ENCODE data around the gene SEC22B. TPM values are rescaled to one million over a fixed set of nuclear protein-coding genes. Genes with fewer than 3 reads are reported as not detected.
"Not testable (repeated sequence)": the region's sequence is repeated elsewhere in the genome, so short reads cannot be mapped to it uniquely, and the experiment has no call there.

Gene SEC22B
- total RNA-seq, 1 experiment from 2014 or later = 25.1 TPM

- peak in 1 of 2 experiments; percentile 66 for DNase-seq
- H3K27ac ChIP-seq; CTCF ChIA-PET; intact Hi-C loops (cut with micrococcal nuclease; ENCODE audit: unreplicated experiment); H3K36me3 ChIP-seq (ENCODE audit: low read depth); H3F3A ChIP-seq (ENCODE audit: insufficient read depth, low read depth); H2AFZ ChIP-seq; H3K9me2 ChIP-seq (ENCODE audit: insufficient read depth); BruUV-seq (replicated peaks); POLR2A ChIA-PET (ENCODE audit: unreplicated experiment); H3K27me3 ChIP-seq (ENCODE audit: insufficient read depth, low read depth); H3K4me3 ChIP-seq; H3K9me3 ChIP-seq (ENCODE audit: insufficient read depth, low read depth); H4K20me1 ChIP-seq (ENCODE audit: insufficient read depth); H3K79me2 ChIP-seq (ENCODE audit: low read depth): not testable (repeated sequence)
- Histone ChIP-seq H3K4me1 (replicated peaks; ENCODE audit: insufficient read depth) (peaks cover 16% of the 10 kb centered on the region), H3K4me2 (0 out of 2 replicates have a peak overlapping the region, but pooled peaks have one; percentile 11)
These were observed 52.4 kb downstream of the SEC22B start for GRCh38 chr1:120123813-120124510.

DNA sequence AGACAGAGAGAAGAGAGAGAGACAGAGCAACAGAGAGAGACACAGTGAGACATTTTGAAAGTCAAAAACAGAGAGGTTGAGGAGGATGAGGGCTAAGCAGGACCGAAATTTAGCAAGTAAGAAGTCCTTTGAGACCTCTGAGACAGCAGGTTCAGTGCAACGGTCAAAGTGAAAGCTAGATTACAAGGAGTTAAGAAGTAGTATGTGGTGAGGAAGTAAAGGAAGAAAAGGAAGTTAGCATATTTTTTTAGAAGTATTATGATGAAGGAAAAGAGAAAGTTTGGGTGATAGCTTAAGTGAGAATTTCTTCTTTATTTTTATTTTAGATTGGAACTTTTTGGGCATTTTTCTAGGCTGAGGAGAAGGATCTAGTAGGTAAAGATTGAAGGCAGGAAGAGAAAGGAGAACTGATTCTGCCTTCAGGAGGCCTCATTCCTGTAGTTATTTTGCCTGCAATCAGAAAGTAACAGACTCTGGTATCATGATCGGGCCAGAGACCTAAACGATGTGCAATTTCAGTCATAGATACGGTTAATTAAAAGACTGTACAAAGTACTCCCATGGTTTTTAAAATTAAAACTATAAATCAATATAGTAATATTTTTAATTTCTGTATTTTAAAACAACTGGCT lies 53.9 kb downstream of the SEC22B start:
- DNase-seq; POLR2A ChIA-PET (ENCODE audit: unreplicated experiment); H3K27me3 ChIP-seq (ENCODE audit: insufficient read depth, low read depth); H3K4me2 ChIP-seq; H3K27ac ChIP-seq; H3F3A ChIP-seq (ENCODE audit: insufficient read depth, low read depth); H3K9me3 ChIP-seq (ENCODE audit: insufficient read depth, low read depth); H3K79me2 ChIP-seq (ENCODE audit: low read depth); H3K4me3 ChIP-seq; H2AFZ ChIP-seq; H3K9me2 ChIP-seq (ENCODE audit: insufficient read depth); BruUV-seq (replicated peaks); intact Hi-C loops (cut with micrococcal nuclease; ENCODE audit: unreplicated experiment); H3K36me3 ChIP-seq (ENCODE audit: low read depth); CTCF ChIA-PET; H4K20me1 ChIP-seq (ENCODE audit: insufficient read depth): not testable (repeated sequence)
- H3K4me1 ChIP-seq (replicated peaks; ENCODE audit: insufficient read depth) = peaks cover 16% of the 10 kb centered on the region

DNA sequence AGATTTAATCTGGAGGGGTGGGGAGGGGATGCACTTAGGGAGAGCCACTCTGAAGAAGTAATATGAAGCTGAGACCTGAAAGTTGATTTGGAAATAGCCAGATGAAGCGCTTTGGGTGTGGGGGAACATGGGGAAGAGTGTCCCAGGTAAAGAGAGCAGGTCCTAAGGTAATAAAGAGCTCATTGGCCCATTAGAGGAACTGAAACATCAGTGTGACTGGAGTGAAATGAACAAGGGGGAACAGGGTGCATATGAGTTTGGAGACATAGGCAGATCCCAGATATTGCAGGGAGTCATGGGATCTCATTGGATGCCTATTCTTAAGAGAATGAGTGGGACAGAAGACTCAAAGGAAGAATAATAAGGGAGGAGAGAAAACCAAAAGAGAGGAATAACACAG lies 54.5 kb downstream of the SEC22B start:
- intact Hi-C loops (cut with micrococcal nuclease; ENCODE audit: unreplicated experiment); DNase-seq; H3F3A ChIP-seq (ENCODE audit: insufficient read depth, low read depth); H3K27ac ChIP-seq; H3K79me2 ChIP-seq (ENCODE audit: low read depth); H3K9me3 ChIP-seq (ENCODE audit: insufficient read depth, low read depth); H3K27me3 ChIP-seq (ENCODE audit: insufficient read depth, low read depth); H3K9me2 ChIP-seq (ENCODE audit: insufficient read depth); H3K4me2 ChIP-seq; H3K4me3 ChIP-seq; H2AFZ ChIP-seq; H3K36me3 ChIP-seq (ENCODE audit: low read depth); POLR2A ChIA-PET (ENCODE audit: unreplicated experiment); CTCF ChIA-PET; H4K20me1 ChIP-seq (ENCODE audit: insufficient read depth); BruUV-seq (replicated peaks): not testable (repeated sequence)
- peaks cover 16% of the 10 kb centered on the region for H3K4me1 ChIP-seq (replicated peaks; ENCODE audit: insufficient read depth)

DNA sequence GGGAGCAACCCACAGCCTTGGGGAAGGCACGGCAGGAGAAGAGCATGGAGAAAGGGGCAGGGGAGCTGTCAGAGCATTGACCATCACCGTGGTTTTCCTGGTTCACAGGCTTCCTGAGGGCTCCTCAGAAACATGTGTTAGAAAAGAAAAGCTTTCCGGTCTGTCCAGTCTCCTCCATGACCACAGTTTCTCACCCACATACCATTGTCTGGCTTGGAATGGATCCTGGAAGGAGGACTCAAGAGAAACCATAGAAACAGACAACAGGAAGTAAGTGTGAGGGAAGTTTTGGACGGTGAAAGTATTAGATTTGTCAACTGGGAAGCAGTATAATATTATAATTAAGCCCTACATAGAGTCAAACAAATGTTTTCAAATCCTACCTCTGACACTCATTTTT lies 55.8 kb downstream of the SEC22B start:
- DNase-seq; BruUV-seq (replicated peaks); intact Hi-C loops (cut with micrococcal nuclease; ENCODE audit: unreplicated experiment); H3K27ac ChIP-seq; H3K27me3 ChIP-seq (ENCODE audit: insufficient read depth, low read depth); H3K36me3 ChIP-seq (ENCODE audit: low read depth); CTCF ChIA-PET; H3K4me2 ChIP-seq; H2AFZ ChIP-seq; H3F3A ChIP-seq (ENCODE audit: insufficient read depth, low read depth); POLR2A ChIA-PET (ENCODE audit: unreplicated experiment); H4K20me1 ChIP-seq (ENCODE audit: insufficient read depth); H3K4me3 ChIP-seq; H3K79me2 ChIP-seq (ENCODE audit: low read depth); H3K9me2 ChIP-seq (ENCODE audit: insufficient read depth); H3K9me3 ChIP-seq (ENCODE audit: insufficient read depth, low read depth): not testable (repeated sequence)
- H3K4me1 ChIP-seq (replicated peaks; ENCODE audit: insufficient read depth) = peaks cover 16% of the 10 kb centered on the region

DNA sequence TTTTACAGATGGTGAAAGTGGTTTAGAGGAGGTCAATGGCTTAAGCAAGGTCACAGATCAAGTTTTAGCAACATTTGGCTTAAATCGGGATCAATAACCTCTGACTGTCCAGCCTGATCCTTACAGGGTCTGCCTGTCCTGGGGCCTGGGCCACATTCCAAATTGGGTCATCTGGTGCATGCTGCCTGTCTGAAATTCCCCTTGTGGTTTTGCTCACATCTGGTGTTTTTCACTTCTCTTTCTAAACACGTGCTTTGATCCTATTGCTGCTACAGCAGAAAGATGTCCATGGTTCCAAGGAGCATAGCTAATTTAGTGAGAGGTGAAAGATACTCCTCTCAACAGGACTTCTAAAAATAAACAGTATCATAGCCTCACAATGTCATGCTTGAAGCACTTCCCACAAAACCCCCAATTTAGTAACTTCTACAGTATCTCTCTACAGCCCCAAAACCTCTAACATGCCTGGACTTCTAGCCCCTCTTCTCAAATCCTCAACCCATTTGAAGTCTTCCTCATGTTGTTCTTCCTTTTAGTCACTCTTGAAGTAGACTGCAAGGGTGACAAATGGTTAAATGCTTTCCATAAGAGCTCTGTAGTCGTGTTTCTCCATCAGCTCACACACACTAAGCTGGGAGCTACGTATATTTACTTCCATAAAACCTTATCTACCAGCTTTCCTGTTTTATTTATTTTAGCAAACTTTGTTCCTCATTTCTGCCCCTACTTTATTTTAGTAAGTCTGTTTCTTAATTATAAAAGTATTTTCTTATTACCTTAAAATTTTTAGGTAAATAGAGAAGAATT lies 58.7 kb downstream of the SEC22B start:
- H3K9me3 ChIP-seq (ENCODE audit: insufficient read depth, low read depth); H3K36me3 ChIP-seq (ENCODE audit: low read depth); H3K4me3 ChIP-seq; DNase-seq; H4K20me1 ChIP-seq (ENCODE audit: insufficient read depth); H3K79me2 ChIP-seq (ENCODE audit: low read depth); BruUV-seq (replicated peaks); H2AFZ ChIP-seq; H3F3A ChIP-seq (ENCODE audit: insufficient read depth, low read depth); H3K9me2 ChIP-seq (ENCODE audit: insufficient read depth); intact Hi-C loops (cut with micrococcal nuclease; ENCODE audit: unreplicated experiment); H3K27ac ChIP-seq; H3K27me3 ChIP-seq (ENCODE audit: insufficient read depth, low read depth); H3K4me2 ChIP-seq; POLR2A ChIA-PET (ENCODE audit: unreplicated experiment); CTCF ChIA-PET: not testable (repeated sequence)
- peaks cover 19% of the 10 kb centered on the region for H3K4me1 ChIP-seq (replicated peaks; ENCODE audit: insufficient read depth)

GRCh38 chr1:120116094-120116493 lies 60.2 kb downstream of the SEC22B start:
- H3K4me1 ChIP-seq (replicated peaks; ENCODE audit: insufficient read depth) = peaks cover 28% of the 10 kb centered on the region
- POLR2A ChIA-PET (ENCODE audit: unreplicated experiment); H3K9me3 ChIP-seq (ENCODE audit: insufficient read depth, low read depth); DNase-seq; H3K27ac ChIP-seq; H3K36me3 ChIP-seq (ENCODE audit: low read depth); H2AFZ ChIP-seq; intact Hi-C loops (cut with micrococcal nuclease; ENCODE audit: unreplicated experiment); H3K79me2 ChIP-seq (ENCODE audit: low read depth); H3K9me2 ChIP-seq (ENCODE audit: insufficient read depth); H3K4me2 ChIP-seq; BruUV-seq (replicated peaks); H3F3A ChIP-seq (ENCODE audit: insufficient read depth, low read depth); H4K20me1 ChIP-seq (ENCODE audit: insufficient read depth); CTCF ChIA-PET; H3K4me3 ChIP-seq; H3K27me3 ChIP-seq (ENCODE audit: insufficient read depth, low read depth): not testable (repeated sequence)

- DNase-seq; H3K4me3 ChIP-seq; H4K20me1 ChIP-seq (ENCODE audit: insufficient read depth); intact Hi-C loops (cut with micrococcal nuclease; ENCODE audit: unreplicated experiment); H3F3A ChIP-seq (ENCODE audit: insufficient read depth, low read depth); H2AFZ ChIP-seq; BruUV-seq (replicated peaks); H3K9me2 ChIP-seq (ENCODE audit: insufficient read depth); H3K79me2 ChIP-seq (ENCODE audit: low read depth); POLR2A ChIA-PET (ENCODE audit: unreplicated experiment); H3K27me3 ChIP-seq (ENCODE audit: insufficient read depth, low read depth); H3K36me3 ChIP-seq (ENCODE audit: low read depth); H3K9me3 ChIP-seq (ENCODE audit: insufficient read depth, low read depth); CTCF ChIA-PET: not testable (repeated sequence)
- Histone ChIP-seq H3K27ac (0 out of 2 replicates have a peak overlapping the region, but pooled peaks have one; percentile 2), H3K4me2 (peak overlapping the region; percentile 41; the same call in 1 of the 2 replicates), H3K4me1 (replicated peaks; ENCODE audit: insufficient read depth) (peaks cover 28% of the 10 kb centered on the region)
These were observed 63.2 kb downstream of the SEC22B start for GRCh38 chr1:120113134-120113533.
